GM12864 (cell line): ENCODE data around the gene FOXD3.

ENCODE experiments used
- DNase-seq: peaks from one replicate; pipeline ENCODE4 v3.0.0-alpha.2; 2011; ENCODE audit warnings: low read depth
- H3K4me3 ChIP-seq: 2 replicates; pipeline ENCODE4 v1.5.1; 2011; ENCODE audit warnings: mild to moderate bottlenecking, low read depth, low read length, control low read depth
- TF ChIP-seq, protein P1 (sequence below): IDR thresholded peaks from 2 replicates; pipeline ENCODE4 v1.5.1; 2011; ENCODE audit warnings: low read depth, mild to moderate bottlenecking, moderate library complexity, low read length, control low read depth, inconsistent platforms; ENCODE audit errors: missing control alignments

Gene FOXD3

GRCh38 chr1:63321785-63322113, 618 bp upstream of the FOXD3 start:
- no peak for DNase-seq
- TF ChIP-seq, protein P1, sequence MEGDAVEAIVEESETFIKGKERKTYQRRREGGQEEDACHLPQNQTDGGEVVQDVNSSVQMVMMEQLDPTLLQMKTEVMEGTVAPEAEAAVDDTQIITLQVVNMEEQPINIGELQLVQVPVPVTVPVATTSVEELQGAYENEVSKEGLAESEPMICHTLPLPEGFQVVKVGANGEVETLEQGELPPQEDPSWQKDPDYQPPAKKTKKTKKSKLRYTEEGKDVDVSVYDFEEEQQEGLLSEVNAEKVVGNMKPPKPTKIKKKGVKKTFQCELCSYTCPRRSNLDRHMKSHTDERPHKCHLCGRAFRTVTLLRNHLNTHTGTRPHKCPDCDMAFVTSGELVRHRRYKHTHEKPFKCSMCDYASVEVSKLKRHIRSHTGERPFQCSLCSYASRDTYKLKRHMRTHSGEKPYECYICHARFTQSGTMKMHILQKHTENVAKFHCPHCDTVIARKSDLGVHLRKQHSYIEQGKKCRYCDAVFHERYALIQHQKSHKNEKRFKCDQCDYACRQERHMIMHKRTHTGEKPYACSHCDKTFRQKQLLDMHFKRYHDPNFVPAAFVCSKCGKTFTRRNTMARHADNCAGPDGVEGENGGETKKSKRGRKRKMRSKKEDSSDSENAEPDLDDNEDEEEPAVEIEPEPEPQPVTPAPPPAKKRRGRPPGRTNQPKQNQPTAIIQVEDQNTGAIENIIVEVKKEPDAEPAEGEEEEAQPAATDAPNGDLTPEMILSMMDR = no peak
- peak overlapping the region; percentile 76 for H3K4me3 ChIP-seq

GRCh38 chr1:63322944-63323864, 837 bp downstream of the FOXD3 start:
- TF ChIP-seq, protein P1 = no peak
- DNase-seq = no peak
- peak overlapping the region; percentile 76 for H3K4me3 ChIP-seq

DNA sequence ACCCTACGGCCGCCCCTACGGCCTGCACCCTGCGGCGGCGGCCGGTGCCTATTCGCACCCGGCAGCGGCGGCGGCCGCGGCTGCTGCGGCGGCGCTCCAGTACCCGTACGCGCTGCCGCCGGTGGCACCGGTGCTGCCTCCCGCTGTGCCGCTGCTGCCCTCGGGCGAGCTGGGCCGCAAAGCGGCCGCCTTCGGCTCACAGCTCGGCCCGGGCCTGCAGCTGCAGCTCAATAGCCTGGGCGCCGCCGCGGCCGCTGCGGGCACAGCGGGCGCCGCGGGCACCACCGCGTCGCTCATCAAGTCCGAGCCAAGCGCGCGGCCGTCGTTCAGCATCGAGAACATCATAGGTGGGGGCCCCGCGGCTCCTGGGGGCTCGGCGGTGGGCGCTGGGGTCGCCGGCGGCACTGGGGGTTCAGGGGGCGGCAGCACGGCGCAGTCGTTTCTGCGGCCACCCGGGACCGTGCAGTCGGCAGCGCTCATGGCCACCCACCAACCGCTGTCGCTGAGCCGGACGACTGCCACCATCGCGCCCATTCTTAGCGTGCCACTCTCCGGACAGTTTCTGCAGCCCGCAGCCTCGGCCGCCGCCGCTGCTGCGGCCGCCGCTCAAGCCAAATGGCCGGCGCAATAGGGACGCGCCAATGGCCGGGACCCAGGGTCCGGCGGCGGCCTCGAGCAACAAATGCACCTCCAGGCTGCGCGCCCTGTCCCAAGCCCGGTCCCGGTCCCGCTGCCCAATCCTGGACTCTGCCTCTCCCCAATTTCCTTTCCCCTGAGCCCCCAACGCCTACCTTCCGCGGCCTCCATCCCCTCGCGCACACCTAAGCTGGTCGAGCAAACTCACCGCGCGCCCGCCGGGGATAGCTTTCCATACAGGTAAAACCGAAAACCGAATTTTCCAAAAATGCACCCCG, 1.8 kb downstream of the FOXD3 start:
- TF ChIP-seq, protein P1 = no peak
- DNase-seq = no peak
- no peak overlapping the region for H3K4me3 ChIP-seq

GRCh38 chr1:63324779-63325119, 2.4 kb downstream of the FOXD3 start:
- H3K4me3 ChIP-seq = no peak overlapping the region
- no peak for DNase-seq
- TF ChIP-seq, protein P1 = no peak

DNA sequence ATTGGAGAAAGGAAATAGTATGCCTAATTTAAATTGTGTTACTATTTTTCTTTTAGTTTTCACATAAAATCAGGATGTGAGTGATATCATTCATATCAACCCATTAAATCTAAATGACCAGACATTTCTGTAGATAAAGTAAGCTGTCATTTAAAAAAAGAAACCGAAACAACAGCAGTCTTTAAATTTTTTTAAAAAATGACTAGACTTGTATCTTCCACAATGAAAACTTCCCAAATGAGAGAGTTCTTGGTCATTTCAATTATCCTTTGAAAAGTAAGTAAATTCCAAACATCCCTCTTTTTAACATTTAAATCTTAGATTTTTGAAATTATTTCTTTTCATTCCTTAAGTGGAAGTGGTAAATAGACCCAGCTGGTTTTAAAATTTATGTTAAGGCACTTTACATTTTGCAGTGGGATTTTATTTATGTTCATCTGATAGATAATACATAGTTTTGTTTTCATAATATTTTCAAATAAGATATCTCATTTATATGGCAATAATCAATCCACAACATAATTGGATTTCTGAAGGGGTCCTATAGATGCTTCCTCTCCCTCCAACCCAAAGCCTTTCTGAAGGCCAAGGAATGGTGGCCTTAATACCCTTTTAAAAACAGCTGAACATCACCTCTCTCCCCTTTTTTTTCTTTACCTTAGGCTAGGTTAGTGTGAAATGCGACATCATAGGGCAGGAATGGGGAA, 3.1 kb downstream of the FOXD3 start:
- no peak for DNase-seq
- H3K4me3 ChIP-seq = no peak overlapping the region
- TF ChIP-seq, protein P1 = no peak

DNA sequence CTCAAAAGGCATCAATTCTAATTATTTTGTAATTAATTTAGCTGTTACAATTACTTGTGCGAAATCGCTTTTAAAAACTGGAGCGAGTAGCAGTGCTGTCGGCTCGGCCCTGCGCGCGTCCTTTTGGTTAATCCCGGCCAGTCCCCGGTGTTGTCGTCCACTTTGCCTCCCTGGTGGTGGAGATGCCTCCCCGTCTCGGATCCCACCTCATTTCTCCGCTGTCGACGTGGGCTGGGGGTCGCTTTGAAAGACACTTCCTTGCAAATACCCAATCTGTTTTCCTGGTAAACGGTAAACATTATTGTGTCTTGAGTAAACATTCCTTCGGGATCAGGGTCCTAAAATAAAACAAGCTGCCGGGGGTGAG, 3.7 kb downstream of the FOXD3 start:
- TF ChIP-seq, protein P1 = no peak
- no peak for DNase-seq
- H3K4me3 ChIP-seq = no peak overlapping the region
